Measurements from ENCODE around the gene SORCS2.

SORCS2 gene

GRCh38 chr4:7648544-7649395 lies 456.4 kb downstream of the SORCS2 start:
- DNase-seq, result no peak

GRCh38 chr4:7649411-7649740 lies 457.0 kb downstream of the SORCS2 start:
- no peak for DNase-seq

DNA sequence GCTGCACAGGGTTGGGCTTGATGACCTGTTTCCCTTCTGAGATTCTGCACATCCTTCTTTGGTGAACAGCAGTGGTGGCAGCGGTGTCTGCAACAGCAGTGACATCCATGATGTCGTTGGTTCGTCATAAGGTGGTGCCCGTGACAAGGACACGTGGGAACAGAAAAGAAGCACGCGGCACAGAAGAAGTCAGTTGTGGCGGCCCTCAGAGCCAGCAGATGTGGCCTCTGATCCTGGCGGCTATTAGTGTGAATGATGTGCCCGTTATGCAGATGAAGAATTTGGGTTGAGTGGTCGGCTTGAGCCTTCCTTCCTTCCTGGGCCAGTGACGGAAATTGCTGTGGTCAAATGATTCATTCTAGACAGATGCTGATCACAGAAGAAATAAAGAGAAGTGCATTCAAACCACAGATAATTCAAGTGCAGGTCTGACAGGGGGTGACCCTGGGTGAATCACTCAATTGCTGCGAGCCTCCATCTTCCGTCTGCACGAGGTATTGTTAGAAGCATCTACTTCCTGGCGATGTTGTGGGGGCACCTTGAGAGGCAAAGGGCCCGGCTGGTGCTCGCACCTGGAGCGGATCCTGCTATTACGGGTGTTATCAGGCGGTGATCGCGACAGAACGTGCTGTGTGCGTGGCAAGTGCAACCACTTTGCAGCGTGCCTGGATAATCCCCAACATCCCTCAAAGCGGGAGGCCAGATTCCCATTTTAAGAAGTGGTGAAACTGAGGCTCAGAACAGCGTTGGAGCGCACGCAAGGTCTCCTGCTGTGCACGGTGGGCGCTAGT lies 457.6 kb downstream of the SORCS2 start:
- peak; percentile 97 for DNase-seq

DNA sequence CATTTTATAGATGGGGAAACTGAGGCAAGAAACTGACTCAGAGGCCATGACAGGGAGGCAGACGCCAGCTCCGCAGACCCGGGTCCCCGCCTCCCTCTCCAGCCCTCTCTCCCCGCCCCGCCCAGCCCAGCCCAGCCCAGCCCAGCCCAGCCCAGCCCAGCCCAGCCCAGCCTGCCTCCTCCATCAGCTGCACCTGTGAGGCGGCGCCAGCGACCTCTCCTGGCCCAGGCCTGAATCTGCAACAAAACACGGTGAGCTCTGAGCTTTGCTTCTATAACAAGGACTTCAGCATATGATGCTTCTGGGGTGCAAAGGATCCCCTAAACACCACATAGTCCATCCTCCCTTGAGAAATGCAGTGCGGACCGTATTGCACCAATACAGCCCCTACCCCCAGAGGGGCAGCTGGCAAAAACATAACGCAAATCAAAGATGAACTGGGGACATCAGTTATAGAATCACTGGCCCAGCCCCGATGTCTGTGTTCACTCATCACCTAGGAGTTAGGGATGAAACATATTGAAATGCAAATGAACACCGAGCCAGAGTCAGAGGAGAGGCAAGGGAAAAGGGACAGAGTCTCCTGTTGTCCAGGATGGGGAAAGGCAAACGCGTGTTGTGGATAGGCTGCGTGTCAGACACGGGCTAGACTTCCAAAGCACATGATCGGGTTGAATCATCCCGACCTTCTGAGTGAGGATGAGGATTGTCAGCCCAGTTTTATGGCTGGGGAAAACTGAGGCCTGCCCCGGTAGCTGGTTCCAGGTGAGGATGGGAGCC lies 458.5 kb downstream of the SORCS2 start:
- DNase-seq, result peak; percentile 43 to 47

GRCh38 chr4:7651461-7651921 lies 459.2 kb downstream of the SORCS2 start:
- no peak for DNase-seq

DNA sequence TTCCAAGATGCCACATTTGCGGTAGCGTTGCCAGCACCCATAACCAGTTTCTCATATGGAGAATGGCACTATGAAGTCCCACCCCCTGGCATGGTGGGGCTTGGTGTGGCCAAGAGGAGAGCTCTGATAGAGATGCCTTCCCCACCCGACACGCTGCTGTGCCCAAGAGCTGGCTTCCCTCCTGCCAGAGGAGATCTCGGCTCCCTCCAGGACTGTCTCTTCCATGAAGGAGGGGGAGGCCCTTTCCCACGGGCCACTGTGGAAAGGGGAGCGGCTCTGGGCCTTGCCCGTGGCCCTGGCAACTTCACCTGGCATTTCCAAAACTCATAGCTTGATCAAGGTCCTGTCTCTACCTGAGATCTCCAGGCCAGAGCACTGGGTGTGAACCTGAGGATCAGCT lies 459.7 kb downstream of the SORCS2 start:
- DNase-seq, result no peak

GRCh38 chr4:7652451-7652881 lies 460.1 kb downstream of the SORCS2 start:
- no peak for DNase-seq

DNA sequence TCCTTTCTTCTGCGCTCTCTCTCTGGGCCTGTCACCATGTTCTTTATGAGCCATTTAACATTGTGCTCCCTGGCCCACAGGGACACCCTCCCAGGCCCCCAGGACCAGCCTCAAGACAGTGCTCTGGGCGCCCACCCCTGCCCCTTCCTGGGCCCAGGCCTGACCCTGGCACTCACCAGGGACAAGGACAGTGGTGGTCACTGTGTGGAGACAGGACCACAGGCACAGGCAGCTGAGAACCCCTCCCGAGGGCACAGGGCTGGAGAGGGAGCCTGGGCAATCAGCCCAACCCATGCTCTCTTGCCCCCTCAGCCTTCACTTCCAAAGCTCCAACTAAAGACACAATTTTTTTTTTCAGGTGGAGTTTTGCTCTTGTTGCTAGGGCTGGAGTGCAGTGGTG lies 460.6 kb downstream of the SORCS2 start:
- no peak for DNase-seq

DNA sequence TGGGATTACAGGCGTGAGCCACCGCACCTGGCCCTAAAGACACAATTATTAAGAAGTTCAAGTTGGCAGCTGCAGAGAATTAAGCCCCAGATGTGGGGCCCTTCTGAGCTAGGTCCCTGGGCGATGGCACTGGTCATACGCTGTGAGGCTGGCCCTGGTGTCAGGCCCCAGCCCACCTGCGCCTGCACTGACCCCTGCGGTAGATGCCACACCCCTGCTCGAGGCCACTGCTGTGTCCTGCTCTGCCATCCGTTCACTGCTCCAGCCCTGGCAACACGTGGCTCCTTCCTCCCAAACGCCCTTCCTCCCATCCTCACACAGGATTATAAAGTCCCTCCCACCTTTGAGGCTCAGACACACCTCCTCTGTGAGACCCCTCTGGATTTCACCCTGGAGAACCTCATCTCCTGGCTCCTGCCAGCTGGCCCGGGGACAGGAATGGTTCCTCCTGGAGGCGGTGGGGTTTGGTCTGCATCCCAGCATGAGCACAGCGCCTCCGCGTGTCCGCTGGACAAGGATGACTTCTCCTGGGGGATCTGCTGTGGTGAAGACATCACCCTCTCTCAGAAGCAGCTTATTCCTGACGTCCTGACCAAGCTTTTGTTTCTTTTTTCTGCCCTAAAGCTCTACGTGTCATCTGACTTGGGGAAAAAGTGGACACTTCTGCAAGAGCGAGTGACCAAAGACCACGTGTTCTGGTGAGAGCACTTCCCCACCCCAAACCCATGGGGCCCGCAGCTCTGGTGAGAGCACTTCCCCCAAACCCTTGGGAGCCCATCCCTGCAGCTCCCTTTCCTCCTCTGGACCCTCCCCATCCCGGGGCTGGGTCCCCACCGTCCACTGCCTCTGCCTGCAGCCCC lies 461.4 kb downstream of the SORCS2 start:
- DNase-seq, result no peak

DNA sequence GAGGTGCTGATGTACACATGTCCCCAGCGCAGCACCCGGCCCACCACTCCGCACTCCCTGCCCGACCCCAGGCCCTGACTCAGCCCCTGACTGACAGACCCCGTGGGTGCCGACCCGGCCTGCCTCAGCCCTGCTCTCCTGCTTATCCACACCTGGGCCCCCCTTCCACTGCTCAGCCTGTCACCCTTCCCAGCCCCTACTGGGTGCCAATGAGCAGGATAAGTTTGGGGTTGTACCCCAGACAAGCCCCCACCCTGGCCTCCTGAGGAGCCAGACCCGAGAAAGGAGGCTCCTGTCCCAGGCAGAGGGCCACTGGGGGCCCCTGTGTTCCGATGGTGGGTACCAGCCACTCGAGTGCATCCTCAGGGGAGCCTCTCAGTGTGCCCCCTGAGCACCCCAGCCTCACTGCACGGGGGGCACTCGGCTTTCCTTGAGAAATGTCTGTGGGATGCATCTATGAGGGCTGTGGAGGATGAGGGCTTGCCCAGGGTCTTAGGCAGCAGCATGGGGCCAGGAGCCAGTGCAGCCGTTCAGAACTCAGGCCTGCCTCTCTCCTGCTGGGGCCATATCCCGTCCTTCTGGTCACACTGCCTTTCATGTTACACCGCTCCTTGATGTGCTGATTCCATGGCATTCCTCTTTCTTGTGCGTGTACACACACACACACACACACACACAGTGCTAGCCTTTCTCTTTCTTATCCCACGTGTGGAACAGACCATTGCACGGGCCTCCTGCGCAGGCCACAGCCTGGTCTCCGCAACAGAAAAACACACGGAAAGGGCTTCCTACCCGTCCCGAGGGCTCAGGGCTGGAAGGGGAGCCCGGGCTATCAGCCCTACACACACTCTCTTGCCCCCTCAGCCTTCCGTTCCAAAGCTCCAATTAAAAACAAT lies 462.5 kb downstream of the SORCS2 start:
- no peak for DNase-seq

- DNase-seq, result no peak
Observed at GRCh38 chr4:7655511-7656243, 463.3 kb downstream of the SORCS2 start.

DNA sequence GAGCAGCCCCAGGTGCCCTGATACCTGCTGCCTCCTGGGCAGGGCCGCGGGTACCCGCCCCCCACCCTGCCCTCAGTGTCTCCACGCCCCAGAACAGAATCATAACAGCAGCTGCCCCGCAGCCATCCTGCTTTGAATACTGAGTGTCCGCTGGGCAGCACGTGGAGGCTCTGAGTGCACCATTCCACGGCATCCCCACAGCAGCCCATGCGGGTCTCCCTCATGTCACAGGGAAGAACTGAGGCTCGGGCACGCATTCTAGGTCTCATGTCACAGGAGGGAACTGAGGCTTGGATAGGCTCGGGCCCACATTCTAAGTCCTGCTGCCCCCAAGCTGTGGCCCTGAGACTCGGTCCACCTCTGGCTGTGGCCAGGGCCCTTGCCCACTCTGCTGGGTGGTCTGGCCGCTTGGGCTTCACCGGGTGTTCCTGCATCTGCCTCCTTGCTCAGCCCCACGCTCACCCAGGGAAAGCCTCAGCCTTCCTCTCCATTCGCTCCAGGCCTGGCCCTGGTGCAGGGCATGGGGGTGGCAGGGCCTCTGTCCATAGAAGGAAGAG lies 464.0 kb downstream of the SORCS2 start:
- no peak for DNase-seq

- no peak for DNase-seq
Observed at GRCh38 chr4:7657545-7658297, 465.4 kb downstream of the SORCS2 start.

- DNase-seq, result no peak
Observed at GRCh38 chr4:7658341-7659204, 466.2 kb downstream of the SORCS2 start.

DNA sequence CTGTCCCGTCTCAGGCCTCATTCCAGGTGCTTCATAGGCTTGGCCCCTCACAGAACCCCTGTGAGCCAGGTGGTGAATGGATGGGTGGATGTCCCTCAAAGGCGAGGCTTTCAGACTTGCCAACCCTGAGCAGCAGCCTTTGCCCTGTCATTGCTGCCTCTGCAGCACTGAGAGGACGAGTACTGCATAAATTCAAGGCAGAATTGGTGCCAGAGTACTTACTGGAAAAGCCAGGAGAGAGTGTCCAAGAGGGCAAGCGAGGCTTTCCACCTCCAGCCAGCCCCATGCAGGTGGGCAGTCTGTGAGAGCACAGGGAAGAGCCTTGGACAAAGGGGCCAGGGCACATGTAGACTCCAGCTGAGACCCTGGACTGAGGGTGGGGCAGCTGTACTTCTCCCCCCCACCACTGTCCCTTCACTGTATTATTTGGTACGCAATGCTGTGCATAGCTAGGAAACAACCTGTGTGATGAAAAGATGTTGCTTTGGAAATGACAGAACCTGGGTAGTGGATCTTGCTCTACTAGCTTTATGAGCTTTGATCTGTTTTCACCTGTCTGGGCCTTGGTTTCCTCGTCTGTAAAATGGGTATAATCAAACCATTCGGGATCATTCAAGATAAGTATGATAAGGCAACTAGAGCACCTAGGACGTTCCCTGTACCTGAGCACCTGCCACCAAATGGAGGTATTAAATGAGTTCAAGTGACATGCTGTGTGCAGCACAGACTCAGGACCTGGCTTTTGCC lies 467.3 kb downstream of the SORCS2 start:
- DNase-seq, result no peak

DNA sequence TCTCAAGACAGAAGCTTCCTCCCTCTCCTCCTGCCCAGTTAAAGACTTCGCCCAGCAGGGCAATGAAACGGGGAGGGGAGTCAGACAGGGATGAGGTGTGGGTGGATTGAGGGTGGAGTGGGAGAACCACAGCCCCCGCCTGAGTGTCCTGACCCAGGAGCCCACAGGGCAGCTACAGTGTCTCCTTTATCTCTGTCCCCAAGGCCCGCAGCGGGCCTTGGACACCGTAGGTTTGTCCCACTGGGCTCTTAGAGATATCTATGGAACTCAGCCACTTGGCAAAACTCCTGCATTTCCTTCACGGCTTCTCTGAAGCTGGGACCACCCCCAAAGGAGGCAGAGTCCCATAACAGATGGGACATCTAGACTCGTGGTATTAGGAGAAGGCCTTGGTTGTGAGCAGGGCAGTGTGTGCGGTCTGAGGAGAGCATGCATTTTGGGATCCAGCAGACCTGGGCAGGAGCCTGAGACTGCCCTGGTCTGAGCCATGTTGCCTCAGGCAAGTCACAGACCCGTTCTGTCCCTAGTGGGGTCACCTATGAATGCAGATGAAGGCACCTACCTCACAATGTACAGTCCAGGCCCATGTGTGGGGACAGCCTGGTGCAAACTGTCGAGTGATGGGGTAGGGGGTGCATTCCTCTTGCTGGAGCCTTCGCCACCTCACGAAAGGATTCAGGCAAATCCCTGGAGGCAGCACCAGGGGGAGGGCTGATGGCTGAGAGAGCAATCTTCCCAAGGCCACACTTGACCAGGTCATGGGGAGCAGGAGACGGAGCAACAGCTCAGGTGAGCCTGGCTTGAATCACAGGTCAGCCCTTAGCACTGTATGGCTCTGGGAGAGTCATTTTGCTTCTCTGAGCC lies 468.1 kb downstream of the SORCS2 start:
- DNase-seq, result no peak
